Measurements from ENCODE around the gene ZMIZ1.

Gene ZMIZ1

GRCh38 chr10:79185067-79185774 is 116.5 kb downstream of the ZMIZ1 start:
- Histone ChIP-seq H3K9ac (ENCODE audit: low read length) (no peak overlapping the region), H4K8ac (ENCODE audit: low read depth, low read length) (peak overlapping the region; percentile 2), H4K12ac (ENCODE audit: low read depth, low read length) (no peak overlapping the region), H3K14ac (ENCODE audit: low read length) (no peak overlapping the region), H2BK120ac (ENCODE audit: insufficient read depth, low read length, poor library complexity) (peak overlapping the region; percentile 23), H2AFZ (ENCODE audit: insufficient read depth, low read length, poor library complexity) (no peak overlapping the region), H2AK5ac (ENCODE audit: low read length) (no peak overlapping the region), H3K18ac (ENCODE audit: low read length) (peak overlapping the region; percentile 58), H3K4ac (ENCODE audit: low read depth, low read length) (no peak overlapping the region), H3K4me3 (ENCODE audit: low read depth, low read length) (no peak overlapping the region), H3K27ac (ENCODE audit: low read depth, low read length) (peak overlapping the region; percentile 51), H3K27me3 (ENCODE audit: insufficient read depth, low read length) (no peaks in the 10 kb centered on the region), H3K23ac (ENCODE audit: low read length) (no peak overlapping the region), H3K79me2 (ENCODE audit: control insufficient read depth, insufficient read depth, low read length, poor library complexity) (peaks cover 4% of the 10 kb centered on the region), H3K9me3 (ENCODE audit: insufficient read depth, low read depth, low read length) (peaks cover 2% of the 10 kb centered on the region), H4K91ac (ENCODE audit: low read depth, low read length) (peak overlapping the region; percentile 7), H2BK12ac (ENCODE audit: low read length) (peak overlapping the region; percentile 5), H3K36me3 (ENCODE audit: control insufficient read depth in 1 of 2, insufficient read depth in 2 of 2, low read length in 2 of 2) (peaks cover 34 to 46% of the 10 kb centered on the region in 2 experiments), H2BK5ac (ENCODE audit: low read depth, low read length, poor library complexity) (peak overlapping the region; percentile 2), H3K4me1 (ENCODE audit: control insufficient read depth in 1 of 2, insufficient read depth in 2 of 2, low read length in 2 of 2) (peaks cover 56 to 82% of the 10 kb centered on the region in 2 experiments), H3K79me1 (ENCODE audit: low read length) (peaks cover 22% of the 10 kb centered on the region), H3K4me2 (ENCODE audit: low read length) (peak overlapping the region; percentile 32)
- no CpG with 5 or more reads among the region's 12 CpGs for WGBS (ENCODE audit: extremely low coverage, insufficient coverage, insufficient read length)
- DNase-seq = no peak

GRCh38 chr10:79185796-79186374 is 117.1 kb downstream of the ZMIZ1 start:
- Histone ChIP-seq H3K36me3 (ENCODE audit: control insufficient read depth in 1 of 2, insufficient read depth in 2 of 2, low read length in 2 of 2) (peaks cover 28 to 40% of the 10 kb centered on the region in 2 experiments), H4K8ac (ENCODE audit: low read depth, low read length) (peak overlapping the region; percentile 56), H3K9ac (ENCODE audit: low read length) (no peak overlapping the region), H2BK12ac (ENCODE audit: low read length) (peak overlapping the region; percentile 61), H3K79me1 (ENCODE audit: low read length) (peaks cover 22% of the 10 kb centered on the region), H3K14ac (ENCODE audit: low read length) (no peak overlapping the region), H2BK120ac (ENCODE audit: insufficient read depth, low read length, poor library complexity) (peak overlapping the region; percentile 35), H3K4ac (ENCODE audit: low read depth, low read length) (no peak overlapping the region), H3K27me3 (ENCODE audit: insufficient read depth, low read length) (no peaks in the 10 kb centered on the region), H3K18ac (ENCODE audit: low read length) (peak overlapping the region; percentile 67), H2AFZ (ENCODE audit: insufficient read depth, low read length, poor library complexity) (no peak overlapping the region), H3K79me2 (ENCODE audit: control insufficient read depth, insufficient read depth, low read length, poor library complexity) (peaks cover 4% of the 10 kb centered on the region), H2AK5ac (ENCODE audit: low read length) (peak overlapping the region; percentile 48), H2BK5ac (ENCODE audit: low read depth, low read length, poor library complexity) (peak overlapping the region; percentile 54), H3K27ac (ENCODE audit: low read depth, low read length) (peak overlapping the region; percentile 86), H4K12ac (ENCODE audit: low read depth, low read length) (no peak overlapping the region), H3K4me3 (ENCODE audit: low read depth, low read length) (no peak overlapping the region), H4K91ac (ENCODE audit: low read depth, low read length) (peak overlapping the region; percentile 66), H3K4me1 (ENCODE audit: control insufficient read depth in 1 of 2, insufficient read depth in 2 of 2, low read length in 2 of 2) (peaks cover 56 to 75% of the 10 kb centered on the region in 2 experiments), H3K4me2 (ENCODE audit: low read length) (no peak overlapping the region), H3K9me3 (ENCODE audit: insufficient read depth, low read depth, low read length) (no peaks in the 10 kb centered on the region), H3K23ac (ENCODE audit: low read length) (no peak overlapping the region)
- no peak for DNase-seq
- no CpG with 5 or more reads among the region's 7 CpGs for WGBS (ENCODE audit: extremely low coverage, insufficient coverage, insufficient read length)

- no peaks in the 10 kb centered on the region for H3K27me3 ChIP-seq (ENCODE audit: insufficient read depth, low read length)
- H3K4me3 ChIP-seq (ENCODE audit: low read depth, low read length) = no peak overlapping the region
- no peak overlapping the region for H2BK120ac ChIP-seq (ENCODE audit: insufficient read depth, low read length, poor library complexity)
- H3K79me2 ChIP-seq (ENCODE audit: control insufficient read depth, insufficient read depth, low read length, poor library complexity) = peaks cover 4% of the 10 kb centered on the region
- H4K12ac ChIP-seq (ENCODE audit: low read depth, low read length) = no peak overlapping the region
- H3K79me1 ChIP-seq (ENCODE audit: low read length) = peaks cover 22% of the 10 kb centered on the region
- peaks cover 26 to 37% of the 10 kb centered on the region in 2 experiments for H3K36me3 ChIP-seq (ENCODE audit: control insufficient read depth in 1 of 2, insufficient read depth in 2 of 2, low read length in 2 of 2)
- no peak overlapping the region for H3K4me2 ChIP-seq (ENCODE audit: low read length)
- H3K4ac ChIP-seq (ENCODE audit: low read depth, low read length) = no peak overlapping the region
- peak overlapping the region; percentile 29 for H2BK12ac ChIP-seq (ENCODE audit: low read length)
- no peak overlapping the region for H3K9ac ChIP-seq (ENCODE audit: low read length)
- H3K18ac ChIP-seq (ENCODE audit: low read length) = no peak overlapping the region
- H4K8ac ChIP-seq (ENCODE audit: low read depth, low read length) = no peak overlapping the region
- H3K4me1 ChIP-seq (ENCODE audit: control insufficient read depth in 1 of 2, insufficient read depth in 2 of 2, low read length in 2 of 2) = peaks cover 56 to 72% of the 10 kb centered on the region in 2 experiments
- H2AFZ ChIP-seq (ENCODE audit: insufficient read depth, low read length, poor library complexity) = no peak overlapping the region
- whole genome bisulfite sequencing (ENCODE audit: extremely low coverage, insufficient coverage, insufficient read length) = no CpG with 5 or more reads among the region's 7 CpGs
- peaks cover 2% of the 10 kb centered on the region for H3K9me3 ChIP-seq (ENCODE audit: insufficient read depth, low read depth, low read length)
- no peak overlapping the region for H3K23ac ChIP-seq (ENCODE audit: low read length)
- no peak overlapping the region for H2AK5ac ChIP-seq (ENCODE audit: low read length)
- no peak overlapping the region for H4K91ac ChIP-seq (ENCODE audit: low read depth, low read length)
- peak overlapping the region; percentile 86 for H3K27ac ChIP-seq (ENCODE audit: low read depth, low read length)
- no peak for DNase-seq
- no peak overlapping the region for H3K14ac ChIP-seq (ENCODE audit: low read length)
- no peak overlapping the region for H2BK5ac ChIP-seq (ENCODE audit: low read depth, low read length, poor library complexity)
These were observed 117.8 kb downstream of the ZMIZ1 start for GRCh38 chr10:79186486-79187120.

GRCh38 chr10:79187121-79187940 is 118.6 kb downstream of the ZMIZ1 start:
- Histone ChIP-seq H2AK5ac (ENCODE audit: low read length) (peak overlapping the region; percentile 73), H3K36me3 (ENCODE audit: control insufficient read depth in 1 of 2, insufficient read depth in 2 of 2, low read length in 2 of 2) (peaks cover 22 to 31% of the 10 kb centered on the region in 2 experiments)

More at GRCh38 chr10:79187121-79187940, 118.6 kb downstream of the ZMIZ1 start:
- peaks cover 4% of the 10 kb centered on the region for H3K79me2 ChIP-seq (ENCODE audit: control insufficient read depth, insufficient read depth, low read length, poor library complexity)
- DNase-seq = no peak
- peaks cover 2% of the 10 kb centered on the region for H3K9me3 ChIP-seq (ENCODE audit: insufficient read depth, low read depth, low read length)
- peaks cover 53 to 71% of the 10 kb centered on the region in 2 experiments for H3K4me1 ChIP-seq (ENCODE audit: control insufficient read depth in 1 of 2, insufficient read depth in 2 of 2, low read length in 2 of 2)
- no peak overlapping the region for H2BK120ac ChIP-seq (ENCODE audit: insufficient read depth, low read length, poor library complexity)
- no peak overlapping the region for H3K4me3 ChIP-seq (ENCODE audit: low read depth, low read length)
- H3K14ac ChIP-seq (ENCODE audit: low read length) = peak overlapping the region; percentile 50
- H4K8ac ChIP-seq (ENCODE audit: low read depth, low read length) = no peak overlapping the region
- H3K79me1 ChIP-seq (ENCODE audit: low read length) = peaks cover 21% of the 10 kb centered on the region
- no peak overlapping the region for H3K4me2 ChIP-seq (ENCODE audit: low read length)
- peak overlapping the region; percentile 10 for H3K18ac ChIP-seq (ENCODE audit: low read length)
- no CpG with 5 or more reads among the region's 15 CpGs for WGBS (ENCODE audit: extremely low coverage, insufficient coverage, insufficient read length)
- no peak overlapping the region for H3K23ac ChIP-seq (ENCODE audit: low read length)
- peak overlapping the region; percentile 8 for H2BK5ac ChIP-seq (ENCODE audit: low read depth, low read length, poor library complexity)
- H3K4ac ChIP-seq (ENCODE audit: low read depth, low read length) = no peak overlapping the region
- H2AFZ ChIP-seq (ENCODE audit: insufficient read depth, low read length, poor library complexity) = no peak overlapping the region
- H3K27ac ChIP-seq (ENCODE audit: low read depth, low read length) = no peak overlapping the region
- no peaks in the 10 kb centered on the region for H3K27me3 ChIP-seq (ENCODE audit: insufficient read depth, low read length)
- H3K9ac ChIP-seq (ENCODE audit: low read length) = no peak overlapping the region
- no peak overlapping the region for H4K12ac ChIP-seq (ENCODE audit: low read depth, low read length)
- H4K91ac ChIP-seq (ENCODE audit: low read depth, low read length) = no peak overlapping the region
- H2BK12ac ChIP-seq (ENCODE audit: low read length) = peak overlapping the region; percentile 44

Measured in trophoblast cell (in vitro differentiated cells and primary cell).